K562 (cell line): ENCODE measurements around the gene PTPRB. TPM values are rescaled to one million over a fixed set of nuclear protein-coding genes. Genes with fewer than 3 reads are reported as not detected.

Experiments used
- BHLHE40 ChIP-seq: IDR thresholded peaks from 2 replicates; pipeline ENCODE4 v1.6.1; 2011; ENCODE audit warnings: low read length, improper control_type of control experiment
- EWSR1 ChIP-seq: fragments of 450-650 bp; IDR thresholded peaks from 2 replicates; pipeline ENCODE4 v1.6.1; 2018; ENCODE audit warnings: borderline replicate concordance, mild to moderate bottlenecking, low read depth, moderate library complexity; ENCODE audit not compliant: partially characterized antibody
- KLF10 ChIP-seq: fragments of 250-450 bp; sonication (Bioruptor Pico); IDR thresholded peaks from 2 replicates; pipeline ENCODE4 v1.6.1; 2021; ENCODE audit warnings: matching md5 sums
- MXI1 ChIP-seq: IDR thresholded peaks from 2 replicates; pipeline ENCODE4 v1.6.1; 2011; ENCODE audit warnings: low read depth, mild to moderate bottlenecking, improper control_type of control experiment, low read length
- MYNN ChIP-seq, 2 experiments: sonication (generic); formaldehyde crosslinking in 1 of 2; IDR thresholded peaks; 2 replicates each; pipeline versions ENCODE4 v1.5.0 to v1.6.1; 2016 to 2020; ENCODE audit warnings: antibody characterized with exemption in 1 of 2, missing genetic modification reagents in 1 of 2
- NCOA1 ChIP-seq: fragments of 450-650 bp; IDR thresholded peaks from 2 replicates; pipeline ENCODE4 v1.6.1; 2016; ENCODE audit warnings: low read depth
- NFIX ChIP-seq: fragments of 250-450 bp; sonication (Bioruptor Pico); IDR thresholded peaks from 2 replicates; pipeline ENCODE4 v1.4.0; 2020; ENCODE audit warnings: low read depth, mild to moderate bottlenecking, moderate library complexity
- PHTF2 ChIP-seq: fragments of 250-450 bp; sonication (Bioruptor Pico); IDR thresholded peaks from 2 replicates; pipeline ENCODE4 v1.5.0; 2021; ENCODE audit warnings: mild to moderate bottlenecking
- POU5F1 ChIP-seq: fragments of 150-350 bp; IDR thresholded peaks from 2 replicates; pipeline ENCODE4 v1.6.1; 2014; ENCODE audit warnings: borderline replicate concordance, low read length, low read depth, mild to moderate bottlenecking; ENCODE audit not compliant: partially characterized antibody
- ZNF184 ChIP-seq: sonication (generic); formaldehyde crosslinking; IDR thresholded peaks from 2 replicates; pipeline ENCODE4 v1.5.0; 2020; ENCODE audit warnings: missing genetic modification reagents
- ZNF551 ChIP-seq: fragments of 250-450 bp; sonication (Bioruptor Pico); IDR thresholded peaks from 2 replicates; pipeline ENCODE4 v1.5.0; 2021; ENCODE audit warnings: mild to moderate bottlenecking, moderate library complexity
- polyA plus RNA-seq, 8 experiments: library from polyadenylated mRNA; depleted of rRNA in 4 of 8; stranded (reverse) in 5 of 8; unstranded in 3 of 8; fragments of >200 nt; fragmentation: Nextera tagmentation in 2 of 8; fragmentation: Illumina TruSeq in 1 of 8; extraction: Ambion mirVana in 2 of 8; extraction: Trizol in 1 of 8; gene quantifications; 2 replicates each; pipeline versions ENCODE4 v1.2.1 to v1.2.3, GENCODE V29; 2011 to 2014; ENCODE audit warnings: inconsistent platforms in 1 of 8, missing spikeins in 1 of 8
- total RNA-seq, 7 experiments: library from RNA; depleted of rRNA in 6 of 7; stranded (reverse); fragments of >200 nt in 6 of 7; fragmentation: Illumina TruSeq in 2 of 7; extraction: Trizol in 2 of 7; gene quantifications; 2 replicates each; pipeline versions ENCODE4 v1.2.1 to v1.2.3, GENCODE V29; 2011 to 2021; ENCODE audit warnings: low replicate concordance in 1 of 7
- TF ChIP-seq, protein P1 (sequence below): fragments of 450-650 bp; formaldehyde crosslinking; conservative IDR thresholded peaks from 2 replicates; pipeline ENCODE4 v1.4.0; 2022; ENCODE audit warnings: mild to moderate bottlenecking, missing genetic modification characterization
- TF ChIP-seq, protein P2 (sequence below): fragments of 250-450 bp; sonication (Bioruptor Pico); IDR thresholded peaks from 2 replicates; pipeline ENCODE4 v1.6.1; 2021; ENCODE audit warnings: mild to moderate bottlenecking
- TF ChIP-seq, protein P3 (sequence below): fragments of 450-650 bp; IDR thresholded peaks from 2 replicates; pipeline ENCODE4 v1.6.1; 2016; ENCODE audit warnings: antibody characterized with exemption
- TF ChIP-seq, protein P4 (sequence below): fragments of 250-450 bp; sonication (Bioruptor Pico); IDR thresholded peaks from 2 replicates; pipeline ENCODE4 v1.4.0; 2020; ENCODE audit warnings: mild to moderate bottlenecking

The PTPRB gene
- total and polyA plus RNA-seq, 9 of the 15 experiments (the other 6 are each of a cell fraction or from before 2014, with no cell fraction given) = 0.46 to 5.9 (median 3.1) TPM

DNA sequence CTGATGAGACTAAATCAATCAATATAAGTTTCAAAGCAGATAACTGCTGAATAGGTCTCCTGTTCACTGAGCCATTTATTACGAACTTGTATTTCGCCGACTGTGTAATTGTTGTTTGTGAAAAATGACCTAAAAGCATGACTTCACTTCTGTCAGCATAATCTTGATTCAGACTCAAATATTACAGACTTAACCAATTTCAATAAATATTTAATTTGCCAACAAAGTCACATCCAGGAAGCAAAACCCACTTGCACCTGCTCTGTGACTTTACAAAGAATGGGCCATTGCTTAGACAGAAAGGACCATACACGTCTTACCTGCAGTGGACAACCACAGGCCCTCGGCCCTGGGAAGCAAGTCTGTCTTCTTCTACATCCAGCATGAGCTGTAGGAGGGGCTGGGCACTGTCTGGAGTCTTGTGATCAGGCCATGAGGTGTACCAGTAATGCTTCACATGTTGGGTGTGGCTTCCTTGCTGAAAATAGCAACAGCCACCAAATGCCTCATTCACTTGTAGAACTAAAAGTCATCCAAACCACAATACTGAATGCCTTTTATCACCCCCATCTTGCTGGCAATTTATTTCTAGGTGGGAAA lies 23.5 kb upstream of the PTPRB start (continued):
- TF ChIP-seq NFIX (CRISPR knock-in tag) = no peak
- peak; percentile 78; the same call in 1 of the 2 replicates for TF ChIP-seq MYNN (IDR thresholded peaks at IDR 0.05)
- TF ChIP-seq MYNN (CRISPR knock-in tag; IDR thresholded peaks at IDR 0.05) = no peak
- TF ChIP-seq, protein P1, sequence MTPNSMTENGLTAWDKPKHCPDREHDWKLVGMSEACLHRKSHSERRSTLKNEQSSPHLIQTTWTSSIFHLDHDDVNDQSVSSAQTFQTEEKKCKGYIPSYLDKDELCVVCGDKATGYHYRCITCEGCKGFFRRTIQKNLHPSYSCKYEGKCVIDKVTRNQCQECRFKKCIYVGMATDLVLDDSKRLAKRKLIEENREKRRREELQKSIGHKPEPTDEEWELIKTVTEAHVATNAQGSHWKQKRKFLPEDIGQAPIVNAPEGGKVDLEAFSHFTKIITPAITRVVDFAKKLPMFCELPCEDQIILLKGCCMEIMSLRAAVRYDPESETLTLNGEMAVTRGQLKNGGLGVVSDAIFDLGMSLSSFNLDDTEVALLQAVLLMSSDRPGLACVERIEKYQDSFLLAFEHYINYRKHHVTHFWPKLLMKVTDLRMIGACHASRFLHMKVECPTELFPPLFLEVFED (CRISPR knock-in tag) = no peak
- peak; percentile 88 for TF ChIP-seq BHLHE40
- TF ChIP-seq, protein P2, sequence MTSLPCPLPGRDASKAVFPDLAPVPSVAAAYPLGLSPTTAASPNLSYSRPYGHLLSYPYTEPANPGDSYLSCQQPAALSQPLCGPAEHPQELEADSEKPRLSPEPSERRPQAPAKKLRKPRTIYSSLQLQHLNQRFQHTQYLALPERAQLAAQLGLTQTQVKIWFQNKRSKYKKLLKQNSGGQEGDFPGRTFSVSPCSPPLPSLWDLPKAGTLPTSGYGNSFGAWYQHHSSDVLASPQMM = no peak
- no peak for TF ChIP-seq POU5F1
- peak; percentile 52; the same call in 1 of the 2 replicates for TF ChIP-seq MXI1
- TF ChIP-seq, protein P3, sequence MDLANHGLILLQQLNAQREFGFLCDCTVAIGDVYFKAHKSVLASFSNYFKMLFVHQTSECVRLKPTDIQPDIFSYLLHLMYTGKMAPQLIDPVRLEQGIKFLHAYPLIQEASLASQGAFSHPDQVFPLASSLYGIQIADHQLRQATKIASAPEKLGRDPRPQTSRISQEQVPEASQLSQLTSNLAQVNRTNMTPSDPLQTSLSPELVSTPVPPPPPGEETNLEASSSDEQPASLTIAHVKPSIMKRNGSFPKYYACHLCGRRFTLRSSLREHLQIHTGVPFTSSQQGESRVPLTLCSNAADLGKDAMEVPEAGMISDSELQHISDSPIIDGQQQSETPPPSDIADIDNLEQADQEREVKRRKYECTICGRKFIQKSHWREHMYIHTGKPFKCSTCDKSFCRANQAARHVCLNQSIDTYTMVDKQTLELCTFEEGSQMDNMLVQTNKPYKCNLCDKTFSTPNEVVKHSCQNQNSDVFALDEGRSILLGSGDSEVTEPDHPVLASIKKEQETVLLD = no peak
- peak; percentile 54; the same call in 1 of the 2 replicates for TF ChIP-seq NCOA1
- TF ChIP-seq KLF10 (CRISPR knock-in tag) = no peak
- TF ChIP-seq ZNF551 (CRISPR knock-in tag) = no peak
- no peak for TF ChIP-seq PHTF2 (CRISPR knock-in tag)
- TF ChIP-seq, protein P4, sequence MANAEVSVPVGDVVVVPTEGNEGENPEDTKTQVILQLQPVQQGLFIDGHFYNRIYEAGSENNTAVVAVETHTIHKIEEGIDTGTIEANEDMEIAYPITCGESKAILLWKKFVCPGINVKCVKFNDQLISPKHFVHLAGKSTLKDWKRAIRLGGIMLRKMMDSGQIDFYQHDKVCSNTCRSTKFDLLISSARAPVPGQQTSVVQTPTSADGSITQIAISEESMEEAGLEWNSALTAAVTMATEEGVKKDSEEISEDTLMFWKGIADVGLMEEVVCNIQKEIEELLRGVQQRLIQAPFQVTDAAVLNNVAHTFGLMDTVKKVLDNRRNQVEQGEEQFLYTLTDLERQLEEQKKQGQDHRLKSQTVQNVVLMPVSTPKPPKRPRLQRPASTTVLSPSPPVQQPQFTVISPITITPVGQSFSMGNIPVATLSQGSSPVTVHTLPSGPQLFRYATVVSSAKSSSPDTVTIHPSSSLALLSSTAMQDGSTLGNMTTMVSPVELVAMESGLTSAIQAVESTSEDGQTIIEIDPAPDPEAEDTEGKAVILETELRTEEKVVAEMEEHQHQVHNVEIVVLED (CRISPR knock-in tag) = no peak
- TF ChIP-seq EWSR1 = no peak
- TF ChIP-seq ZNF184 (CRISPR knock-in tag) = no peak
